HEK293T (cell line): ENCODE measurements around the gene ARID1B.

Experiments used
- CTBP1 ChIP-seq: fragments of 450-650 bp; IDR thresholded peaks from 2 replicates; pipeline ENCODE4 v1.6.1; 2016; ENCODE audit warnings: borderline replicate concordance
- LEF1 ChIP-seq: fragments of 450-650 bp; IDR thresholded peaks from 2 replicates; pipeline ENCODE4 v1.6.1; 2017; ENCODE audit warnings: mild to moderate bottlenecking, borderline replicate concordance
- NFRKB ChIP-seq: fragments of 450-650 bp; IDR thresholded peaks from 2 replicates; pipeline ENCODE4 v1.6.1; 2016; ENCODE audit warnings: mild to moderate bottlenecking, moderate library complexity
- SP1 ChIP-seq: fragments of 450-650 bp; IDR thresholded peaks from 2 replicates; pipeline ENCODE4 v1.6.1; 2017
- SUZ12 ChIP-seq: fragments of 450-650 bp; IDR thresholded peaks from 2 replicates; pipeline ENCODE4 v1.6.1; 2016; ENCODE audit warnings: mild to moderate bottlenecking
- TARDBP ChIP-seq: fragments of 450-650 bp; IDR thresholded peaks from 2 replicates; pipeline ENCODE4 v1.6.1; 2016
- ZNF384 ChIP-seq: fragments of 450-650 bp; IDR thresholded peaks from 2 replicates; pipeline ENCODE4 v1.6.1; 2016

- no peak for TF ChIP-seq SUZ12
- no peak for TF ChIP-seq LEF1
- TF ChIP-seq SP1: no peak
- TF ChIP-seq CTBP1: no peak
- no peak for TF ChIP-seq TARDBP
- TF ChIP-seq ZNF384: no peak
- TF ChIP-seq NFRKB: no peak
These were observed 291.6 kb downstream of the ARID1B start for GRCh38 chr6:157068691-157069324.
